Measurements from ENCODE around the gene CTBP2. TPM values are rescaled to one million over a fixed set of nuclear protein-coding genes. Genes with fewer than 3 reads are reported as not detected.

CTBP2 gene
- total RNA-seq, 1 experiment from 2014 or later = 58.2 TPM

DNA sequence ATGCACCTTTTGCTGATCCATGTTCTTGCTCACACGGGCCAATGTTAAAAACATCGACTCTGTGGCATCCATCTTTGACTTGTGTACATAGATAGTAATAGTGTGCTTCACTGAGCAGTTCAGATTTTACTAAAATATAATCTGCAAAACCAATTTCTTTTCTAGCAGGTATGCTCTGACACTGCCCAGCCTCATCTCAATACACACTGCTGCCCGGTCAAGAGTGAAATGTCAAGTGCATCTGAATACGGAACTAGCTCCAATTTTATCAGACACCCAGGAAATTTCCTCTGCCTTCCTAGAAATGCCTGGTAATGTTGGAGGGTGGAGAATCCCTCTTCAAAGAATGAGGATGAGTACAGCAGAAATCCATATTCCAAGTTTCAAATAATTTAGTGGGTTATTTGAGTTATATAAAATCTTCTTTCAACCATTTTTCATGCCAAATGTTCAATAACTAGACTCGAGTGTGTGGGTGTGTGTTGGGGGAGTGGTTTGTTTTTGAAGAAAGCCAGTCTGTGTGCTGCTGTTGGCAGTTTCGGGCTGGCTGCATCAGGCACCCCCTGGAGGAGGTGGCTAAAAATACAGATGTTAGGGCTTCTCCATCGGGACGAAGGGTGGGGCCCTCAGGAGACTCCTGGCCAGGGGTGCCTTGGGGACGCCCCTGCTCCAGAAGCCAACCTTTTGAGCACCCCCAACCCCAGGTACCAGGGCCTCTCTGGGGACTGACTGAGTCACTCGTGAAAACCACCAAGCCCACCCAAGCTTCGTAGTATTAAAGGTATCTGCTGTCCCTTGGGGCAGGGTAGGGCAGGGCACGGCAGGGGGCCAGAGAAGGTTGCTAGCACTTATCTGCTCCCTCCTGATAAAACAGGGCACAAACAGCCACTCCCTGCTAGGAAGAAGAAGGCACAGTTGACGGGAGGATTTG is 15.4 kb downstream of the CTBP2 start:
- DNase-seq (ENCODE audit: low spot score) = peak; percentile 42

DNA sequence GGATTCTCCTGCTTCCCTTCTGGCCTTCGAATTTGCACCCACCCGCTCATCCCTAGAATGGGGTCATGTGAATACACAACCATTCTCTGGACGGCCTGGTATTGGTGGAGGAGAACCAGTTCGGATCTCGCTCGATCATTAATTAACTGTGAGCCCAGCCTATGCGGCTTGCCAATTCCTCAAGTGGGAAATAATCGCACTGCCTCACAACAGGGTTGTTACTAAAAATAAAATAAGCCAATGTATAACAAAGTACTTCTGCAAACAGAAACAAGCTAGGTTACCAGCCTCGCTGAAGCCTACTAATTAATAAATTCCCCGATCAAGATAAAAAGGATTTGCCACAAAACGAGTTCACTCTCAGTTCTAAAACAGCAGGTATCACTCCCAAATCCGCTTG is 16.2 kb downstream of the CTBP2 start:
- no peak for DNase-seq (ENCODE audit: low spot score)

DNA sequence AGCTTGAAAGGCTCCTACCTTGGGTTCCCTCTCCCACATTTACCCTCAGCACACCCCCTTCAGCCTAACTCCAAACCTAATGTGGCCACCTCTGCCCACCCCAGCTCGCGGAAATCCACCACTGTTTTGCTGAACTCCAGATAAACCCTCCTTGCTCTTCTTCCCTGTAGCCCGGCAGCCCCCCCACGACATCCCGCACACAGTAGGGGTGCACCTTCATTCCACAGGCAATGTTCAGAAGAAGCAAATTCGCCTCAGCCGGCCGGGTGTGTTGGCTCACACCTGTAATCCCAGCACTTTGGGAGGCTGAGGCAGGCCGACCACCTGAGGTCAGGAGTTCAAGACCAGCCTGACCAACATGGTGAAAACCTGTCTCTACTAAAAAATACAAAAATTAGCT is 17.4 kb downstream of the CTBP2 start:
- no peak for DNase-seq (ENCODE audit: low spot score)

DNA sequence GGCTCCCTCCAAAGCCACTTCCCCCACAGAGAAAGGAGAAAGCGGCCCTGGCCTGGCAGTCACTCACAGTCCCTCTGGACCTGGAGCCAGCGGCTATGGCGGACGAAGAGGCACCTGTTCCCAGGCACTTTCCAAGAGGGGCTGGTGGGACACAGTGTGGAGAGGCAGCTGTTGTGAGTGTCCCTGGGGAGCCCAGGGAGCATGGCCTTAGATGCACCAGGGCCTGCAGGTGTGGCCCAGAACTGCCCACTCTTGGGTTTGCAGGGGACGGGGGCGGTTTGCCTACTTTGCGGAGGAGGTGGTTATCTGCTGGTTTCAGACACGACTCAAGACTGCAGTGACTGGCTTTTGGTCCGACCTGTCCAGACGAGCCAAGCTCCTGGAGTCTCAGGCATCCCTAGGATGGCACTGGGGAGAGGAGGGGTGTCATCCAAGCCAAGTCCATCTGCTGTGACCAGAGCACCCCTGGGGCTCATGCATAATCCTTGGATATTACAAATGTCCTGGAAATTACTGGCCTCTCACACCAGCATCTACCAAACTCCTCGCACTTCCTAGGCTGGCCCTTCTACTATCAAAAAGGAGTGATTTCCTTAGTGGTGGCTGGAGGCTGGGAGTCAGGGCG is 18.4 kb downstream of the CTBP2 start:
- no peak for DNase-seq (ENCODE audit: low spot score)

DNA sequence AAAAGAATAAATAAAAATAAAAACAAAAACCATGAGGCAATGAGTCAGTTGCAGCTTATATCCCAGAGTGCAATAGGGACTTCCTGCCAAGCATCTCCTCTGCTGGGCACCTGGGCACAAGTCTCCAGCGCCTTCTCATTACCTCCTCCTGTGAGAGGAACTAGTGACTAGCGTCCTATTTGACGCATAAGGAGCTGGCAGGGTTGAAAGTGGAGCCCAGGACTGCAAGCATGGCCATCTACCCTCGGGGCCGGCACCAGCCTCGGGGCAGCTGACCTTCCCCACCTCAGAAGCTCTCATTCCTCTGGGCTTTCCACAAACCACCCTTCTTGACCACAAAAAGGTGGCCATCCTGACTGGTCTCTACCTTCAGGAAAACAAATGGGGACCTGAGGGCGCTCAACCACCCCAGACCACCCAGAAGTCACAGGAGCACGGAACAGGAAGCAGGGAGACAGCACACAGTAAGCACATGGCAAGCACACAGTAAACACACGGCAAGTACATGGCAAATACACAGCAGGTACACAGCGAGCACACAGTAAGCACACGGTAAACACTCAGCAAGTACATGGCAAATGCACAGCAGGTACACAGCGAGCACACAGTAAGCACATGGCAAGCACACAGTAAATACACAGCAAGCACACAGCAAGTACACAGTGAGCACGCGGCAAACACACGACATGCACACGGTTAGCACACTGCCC is 19.1 kb downstream of the CTBP2 start:
- no peak for DNase-seq (ENCODE audit: low spot score)

DNA sequence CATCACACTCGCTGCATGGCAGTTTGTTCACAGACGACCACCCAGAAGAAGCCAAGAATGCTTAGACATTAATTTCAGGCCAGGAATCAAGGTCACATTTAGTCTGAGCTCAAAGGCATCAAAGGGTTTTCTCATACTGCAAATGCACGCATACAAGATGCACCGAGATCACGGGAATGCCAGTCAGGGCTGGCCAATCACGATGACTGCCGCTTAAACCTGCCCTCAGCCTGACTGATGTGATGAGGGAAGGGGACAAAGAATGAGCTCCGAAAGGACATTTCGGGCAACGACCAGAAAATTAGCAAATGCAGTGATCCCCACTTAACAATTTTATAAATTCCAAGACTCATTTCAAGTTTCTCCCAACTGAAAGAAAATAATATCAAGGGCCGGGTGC is 20.2 kb downstream of the CTBP2 start:
- no peak for DNase-seq (ENCODE audit: low spot score)

DNA sequence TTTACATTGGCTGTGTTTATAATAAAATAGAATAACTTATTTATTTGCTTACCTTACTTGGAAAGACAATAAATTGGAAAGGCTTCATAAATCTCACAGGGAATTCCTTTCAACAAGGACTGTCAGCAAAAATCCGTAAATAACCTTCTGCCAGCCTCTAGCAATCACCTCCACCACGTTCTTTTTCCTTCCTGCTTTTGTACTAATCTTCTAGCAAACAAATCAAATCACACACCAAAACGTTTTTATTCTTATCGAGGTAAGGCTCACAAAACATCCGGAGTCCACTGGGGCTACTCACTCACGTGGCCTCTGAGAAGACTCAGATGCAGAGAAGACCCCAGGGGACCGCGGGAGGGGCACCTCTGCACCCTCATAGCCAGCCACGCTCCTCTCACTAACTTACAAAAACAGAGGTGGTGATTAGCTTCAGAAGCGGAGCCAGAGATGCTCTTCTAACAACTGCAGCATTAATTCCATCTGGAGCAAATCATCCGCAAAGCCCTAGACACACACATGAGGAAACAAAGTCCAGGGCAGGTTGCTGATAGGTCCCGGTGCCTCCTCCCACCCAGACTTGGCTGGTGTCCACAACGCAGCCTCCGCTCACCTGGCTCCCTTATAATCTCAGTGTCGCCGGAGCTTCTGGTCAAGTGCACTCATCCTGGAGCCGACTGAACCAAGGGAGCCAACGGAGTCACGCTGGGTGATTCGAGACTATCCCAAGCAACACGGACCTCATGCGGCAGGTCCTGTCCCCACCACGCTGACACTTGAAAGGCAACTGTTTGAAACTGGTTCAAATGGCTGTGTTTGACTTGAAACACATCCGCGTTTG is 22.5 kb downstream of the CTBP2 start:
- no peak for DNase-seq (ENCODE audit: low spot score)

DNA sequence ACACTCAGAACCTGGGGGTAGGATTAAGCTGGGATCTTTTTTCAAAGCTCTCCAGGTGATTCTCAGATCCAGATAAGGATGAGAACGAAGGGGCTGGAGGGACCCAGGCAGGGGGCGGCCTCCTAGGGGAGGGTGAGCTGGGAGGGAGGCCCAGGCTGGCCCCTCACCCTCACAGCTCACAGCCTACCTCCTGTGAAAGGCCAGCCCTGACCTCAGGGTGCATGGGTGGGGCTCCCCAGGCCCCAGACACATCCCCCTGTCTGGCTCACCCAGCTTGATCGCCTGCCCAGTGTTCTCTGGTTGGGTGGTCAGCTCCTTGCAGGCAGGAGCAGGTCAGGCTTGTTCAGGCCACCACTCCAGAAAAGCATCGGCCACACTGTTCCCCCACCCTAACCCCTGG is 24.3 kb downstream of the CTBP2 start:
- DNase-seq (ENCODE audit: low spot score) = no peak

DNA sequence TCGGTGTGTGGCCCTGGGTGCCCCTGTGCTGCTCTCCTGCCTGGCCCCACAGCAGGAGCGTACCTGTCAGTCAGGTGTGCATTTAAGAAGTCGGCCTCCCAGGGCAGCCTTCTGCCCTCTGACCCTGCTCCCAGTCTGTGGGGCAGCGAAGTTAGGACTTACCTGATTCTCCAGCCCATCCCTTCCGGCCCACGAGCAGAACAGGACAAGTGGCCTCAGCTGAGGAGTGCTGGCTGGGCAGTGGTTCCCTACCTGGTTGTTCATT is 24.7 kb downstream of the CTBP2 start:
- DNase-seq (ENCODE audit: low spot score) = no peak

DNA sequence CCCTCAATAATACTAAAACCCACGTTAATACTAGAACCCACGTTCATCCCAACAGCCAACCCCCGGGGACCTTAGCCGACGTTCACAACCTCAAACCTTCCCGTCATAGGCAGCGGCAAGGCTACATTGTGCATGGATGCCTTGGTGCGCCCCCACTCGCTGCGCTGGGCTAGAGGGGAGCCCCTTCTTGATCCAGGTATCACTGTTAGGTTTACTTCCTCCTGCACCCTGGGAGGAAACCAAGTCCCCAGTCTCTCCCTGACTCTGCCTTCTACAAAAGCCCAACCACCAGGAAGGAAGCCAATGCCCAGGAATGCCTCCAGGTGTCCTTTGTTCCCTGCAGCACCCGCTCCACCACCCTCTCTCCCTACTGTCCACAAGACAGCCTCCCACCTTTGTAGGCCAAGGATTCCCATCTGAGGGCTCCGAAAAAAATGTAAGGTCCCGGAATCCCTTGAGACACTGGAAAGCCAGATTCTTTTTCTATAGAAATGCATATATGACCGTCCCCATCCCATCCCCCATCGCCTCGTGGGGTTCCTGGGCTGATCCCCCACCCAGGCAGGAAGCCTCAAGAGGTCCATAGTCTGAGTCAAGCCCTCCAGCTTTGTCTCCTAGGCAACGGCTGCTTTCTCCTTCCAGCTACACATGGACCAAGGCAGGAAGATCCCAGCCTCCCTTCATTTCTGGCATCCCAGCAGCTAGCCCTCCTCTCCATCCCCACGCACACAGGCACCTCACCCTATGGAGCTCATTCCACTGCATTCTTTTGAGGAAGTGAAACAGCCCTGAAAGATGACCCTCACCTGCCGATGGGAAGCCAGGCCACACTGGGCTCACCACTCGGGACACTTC is 25.2 kb downstream of the CTBP2 start:
- no peak for DNase-seq (ENCODE audit: low spot score)

DNA sequence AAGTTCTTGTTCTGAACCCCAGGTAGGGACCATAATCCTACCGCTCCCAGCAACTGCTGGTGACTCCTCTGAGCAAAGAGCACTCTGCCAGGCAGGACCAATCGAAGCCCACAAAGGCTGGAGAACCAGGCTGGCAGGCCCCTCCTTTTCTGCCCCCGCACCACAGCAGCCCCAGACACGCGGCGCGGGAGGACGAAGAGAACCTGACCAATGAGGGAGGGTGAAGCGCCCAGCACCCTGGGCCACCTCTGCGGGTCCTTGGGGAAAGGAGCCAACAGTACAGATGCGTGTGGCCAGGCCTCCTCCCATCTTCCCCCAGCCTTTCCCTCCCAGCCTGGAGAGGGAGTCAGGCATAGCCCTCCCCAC is 25.9 kb downstream of the CTBP2 start:
- no peak for DNase-seq (ENCODE audit: low spot score)

DNA sequence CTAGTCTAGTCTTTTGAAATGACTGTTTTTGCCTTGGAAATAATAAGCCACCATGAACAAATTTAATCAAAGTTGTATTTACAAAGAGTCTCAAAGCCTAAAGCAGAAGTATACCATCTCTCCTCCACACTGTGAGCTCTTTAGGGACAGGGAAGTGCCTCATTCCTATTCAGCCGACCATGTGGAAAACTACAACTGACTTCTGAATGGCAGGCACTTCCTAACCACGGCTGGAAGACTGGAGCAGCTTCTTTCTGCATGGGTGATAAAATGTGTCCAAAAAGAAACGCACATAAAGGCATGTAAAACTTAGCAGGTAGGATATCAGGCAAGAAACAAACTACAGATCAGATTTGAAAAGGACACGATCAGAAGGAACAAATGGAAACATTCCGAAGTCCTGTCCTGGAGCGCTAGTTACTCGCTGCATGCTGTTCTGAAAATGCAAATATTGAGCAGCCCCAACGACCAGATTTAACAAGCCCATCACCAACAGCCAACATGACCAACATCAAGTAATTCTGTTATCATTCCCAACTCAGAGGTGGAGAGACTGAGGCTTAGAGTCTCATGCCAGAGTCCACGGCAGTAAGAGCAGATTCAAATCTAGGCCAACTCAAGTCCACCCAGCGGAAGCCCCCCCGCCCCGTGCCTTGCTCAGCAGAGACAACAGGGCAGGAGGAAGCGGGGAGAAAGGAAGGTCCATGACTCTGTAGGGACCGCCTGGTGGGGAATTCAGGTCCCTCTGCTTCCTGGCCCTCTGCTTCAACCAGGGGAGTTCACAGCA is 26.5 kb downstream of the CTBP2 start:
- DNase-seq (ENCODE audit: low spot score) = no peak

DNA sequence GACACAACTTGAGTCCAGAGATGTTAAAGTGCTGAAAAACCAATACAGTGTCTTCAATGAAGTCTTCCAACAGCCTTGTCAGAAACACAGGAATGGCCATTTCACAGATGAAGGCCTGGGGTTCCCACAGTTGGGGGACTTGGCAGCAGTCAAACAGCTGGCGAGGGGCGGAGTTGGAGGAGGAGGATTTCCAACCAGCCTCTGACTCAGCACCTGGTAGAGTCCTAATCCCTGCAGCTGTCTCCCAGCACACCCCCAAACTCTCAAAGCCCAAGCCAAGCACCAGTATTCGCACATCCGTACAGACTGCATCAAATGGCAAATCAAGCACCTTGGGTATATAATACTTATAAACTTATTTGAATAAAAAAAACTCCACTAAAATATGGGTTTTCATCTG is 28.0 kb downstream of the CTBP2 start:
- DNase-seq (ENCODE audit: low spot score) = no peak

DNA sequence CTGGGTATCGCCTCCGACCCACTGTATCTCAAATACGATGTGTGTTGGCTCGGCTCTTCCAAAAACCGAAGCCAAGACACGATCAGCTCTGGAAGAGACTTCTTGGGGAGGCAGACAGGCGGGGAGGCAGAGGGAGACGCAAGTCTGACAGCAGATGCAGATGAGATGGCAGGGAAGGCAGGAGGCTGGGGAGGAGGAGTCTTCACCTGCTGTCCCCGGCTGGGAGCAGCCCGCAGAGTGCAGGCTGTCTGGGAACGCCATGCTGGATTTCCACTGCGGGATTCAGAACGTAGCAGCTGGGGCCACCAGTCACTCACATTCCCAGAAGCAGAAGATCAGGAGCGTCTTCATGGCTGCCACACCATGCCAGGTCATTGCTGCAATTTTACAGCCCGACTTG is 29.4 kb downstream of the CTBP2 start:
- no peak for DNase-seq (ENCODE audit: low spot score)

DNA sequence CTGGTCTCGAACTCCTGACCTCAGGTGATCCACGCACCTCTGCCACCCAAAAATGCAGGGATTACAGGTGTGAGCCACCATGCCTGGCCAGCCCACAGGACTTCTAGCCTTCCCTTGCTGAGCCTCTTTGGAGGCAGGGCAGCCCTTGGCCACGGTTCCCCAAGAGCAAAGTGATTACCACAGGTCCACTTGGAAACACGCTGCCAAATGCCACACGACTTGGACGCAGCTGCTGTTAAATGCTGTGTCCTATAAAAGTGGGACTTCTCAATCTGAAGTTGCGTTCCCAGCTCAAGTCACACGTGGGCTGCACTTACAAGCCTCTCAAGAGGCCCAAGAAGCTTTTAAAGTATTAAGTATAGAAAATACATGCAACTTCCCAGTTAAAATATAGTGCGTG is 30.1 kb downstream of the CTBP2 start:
- no peak for DNase-seq (ENCODE audit: low spot score)

DNA sequence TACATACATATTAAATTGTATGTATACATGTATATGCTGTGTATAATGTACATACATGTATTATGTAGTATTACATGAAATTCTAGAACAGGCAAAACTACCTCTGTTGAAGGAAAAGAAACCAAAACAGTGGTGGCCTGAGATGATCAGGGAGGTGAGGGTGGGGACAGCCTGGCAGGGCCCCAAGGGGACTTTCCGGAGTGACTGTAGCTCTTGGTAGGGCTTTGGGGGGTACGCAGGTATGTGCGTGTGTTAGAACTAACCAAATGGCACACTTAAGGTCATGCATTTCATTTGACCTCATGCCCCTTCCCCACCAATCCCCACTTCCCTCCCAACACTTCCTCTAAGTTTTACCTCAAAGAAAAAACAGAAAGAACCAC is 31.3 kb downstream of the CTBP2 start:
- no peak for DNase-seq (ENCODE audit: low spot score)

DNA sequence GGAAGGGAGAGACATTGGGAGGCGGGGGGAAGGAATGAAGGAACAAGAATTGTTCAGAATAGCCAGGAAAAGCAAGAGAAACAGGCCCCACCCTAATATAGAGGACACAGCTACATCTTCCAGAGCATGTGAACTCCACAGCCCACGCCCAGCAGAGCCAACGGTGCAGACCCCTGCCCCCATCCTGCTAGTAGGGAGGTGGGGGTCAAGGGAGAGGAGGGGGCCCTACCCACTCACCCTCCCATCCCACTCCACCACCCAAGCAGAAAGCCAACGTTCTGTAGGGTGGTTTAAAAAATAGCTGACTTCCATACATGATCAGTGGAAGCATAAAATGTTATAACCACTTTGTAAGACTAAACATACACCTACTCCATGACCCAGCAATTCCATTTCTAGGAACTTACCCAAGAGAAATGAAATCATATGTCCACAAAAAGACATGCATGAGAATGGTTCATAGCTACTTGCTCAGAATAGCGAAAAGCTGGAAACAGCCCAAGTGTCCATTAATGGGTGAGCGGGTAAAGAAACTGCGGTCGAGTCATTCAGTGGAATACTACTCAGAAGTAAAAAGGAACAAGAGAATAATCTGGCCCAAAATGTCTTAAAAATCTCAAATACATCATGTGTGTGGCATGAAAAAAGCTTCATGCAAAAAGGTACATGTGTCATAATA is 31.8 kb downstream of the CTBP2 start:
- DNase-seq (ENCODE audit: low spot score) = no peak

DNA sequence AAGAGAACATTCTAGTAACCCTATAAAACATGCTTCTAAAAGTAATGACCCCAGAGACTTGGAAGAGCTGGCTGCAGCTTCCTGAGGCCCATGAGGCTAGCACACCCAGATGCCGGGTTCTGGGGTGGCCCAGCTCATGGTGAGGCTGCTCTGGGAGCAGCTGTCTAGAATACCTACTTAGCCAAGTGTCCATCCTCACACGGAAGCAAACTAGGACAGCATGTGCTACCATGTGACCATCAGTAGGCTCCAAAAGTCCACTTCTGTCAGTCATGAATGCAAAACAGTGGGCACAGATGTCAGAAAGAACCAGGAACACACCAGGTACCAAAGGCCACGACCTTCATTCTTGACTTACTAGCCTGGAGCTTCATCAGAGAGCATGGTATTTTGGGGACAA is 32.4 kb downstream of the CTBP2 start:
- DNase-seq (ENCODE audit: low spot score) = no peak

DNA sequence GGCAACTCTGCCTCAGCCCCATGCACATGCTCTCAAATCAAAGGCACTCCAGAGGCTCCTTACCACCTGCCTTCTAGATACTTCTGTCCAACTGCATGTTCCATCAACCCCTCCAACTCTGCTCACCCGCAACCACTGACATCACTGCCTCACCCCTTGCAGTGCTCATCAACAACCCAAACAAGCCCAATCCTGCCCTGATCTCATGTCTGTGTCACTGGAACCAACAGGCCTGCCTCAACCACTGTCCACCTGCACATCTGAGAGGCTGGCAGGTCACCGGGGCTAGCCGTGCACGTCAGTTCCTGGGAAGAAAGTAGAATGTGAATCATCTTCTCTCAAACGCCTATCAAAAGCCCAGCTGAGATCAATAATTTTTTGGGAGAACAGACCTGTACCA is 33.3 kb downstream of the CTBP2 start:
- DNase-seq (ENCODE audit: low spot score) = no peak

All from H4 (cell line).